WERI-Rb-1 (cell line): ENCODE measurements around the gene C2CD4D.

Source experiments
- DNase-seq: peaks from one replicate; pipeline ENCODE4 v3.0.0-alpha.2; 2020
- H3K27ac ChIP-seq: fragments of 250-450 bp; sonication (Bioruptor Pico); 2 replicates; pipeline ENCODE4 v1.5.1; 2020; ENCODE audit warnings: mild to moderate bottlenecking, moderate library complexity
- H3K27me3 ChIP-seq: fragments of 250-450 bp; sonication (Bioruptor Pico); 2 replicates; pipeline ENCODE4 v1.5.1; 2021; ENCODE audit warnings: mild to moderate bottlenecking, low read depth, moderate library complexity; ENCODE audit not compliant: insufficient read depth, severe bottlenecking
- H3K36me3 ChIP-seq: fragments of 250-450 bp; sonication (Bioruptor Pico); 2 replicates; pipeline ENCODE4 v1.5.1; 2020; ENCODE audit warnings: mild to moderate bottlenecking, moderate library complexity
- H3K4me3 ChIP-seq: 2 replicates; pipeline ENCODE4 v1.5.1; 2011; ENCODE audit warnings: low read depth, mild to moderate bottlenecking, control low read depth, low read length
- H3K9me3 ChIP-seq: fragments of 250-450 bp; sonication (Bioruptor Pico); 2 replicates; pipeline ENCODE4 v1.5.1; 2021; ENCODE audit warnings: mild to moderate bottlenecking, moderate library complexity; ENCODE audit not compliant: severe bottlenecking
- CTCF ChIP-seq: IDR thresholded peaks from 2 replicates; pipeline ENCODE4 v1.5.1; 2011; ENCODE audit warnings: low read depth, mild to moderate bottlenecking, control low read depth, inconsistent platforms, low read length

Gene C2CD4D

DNA sequence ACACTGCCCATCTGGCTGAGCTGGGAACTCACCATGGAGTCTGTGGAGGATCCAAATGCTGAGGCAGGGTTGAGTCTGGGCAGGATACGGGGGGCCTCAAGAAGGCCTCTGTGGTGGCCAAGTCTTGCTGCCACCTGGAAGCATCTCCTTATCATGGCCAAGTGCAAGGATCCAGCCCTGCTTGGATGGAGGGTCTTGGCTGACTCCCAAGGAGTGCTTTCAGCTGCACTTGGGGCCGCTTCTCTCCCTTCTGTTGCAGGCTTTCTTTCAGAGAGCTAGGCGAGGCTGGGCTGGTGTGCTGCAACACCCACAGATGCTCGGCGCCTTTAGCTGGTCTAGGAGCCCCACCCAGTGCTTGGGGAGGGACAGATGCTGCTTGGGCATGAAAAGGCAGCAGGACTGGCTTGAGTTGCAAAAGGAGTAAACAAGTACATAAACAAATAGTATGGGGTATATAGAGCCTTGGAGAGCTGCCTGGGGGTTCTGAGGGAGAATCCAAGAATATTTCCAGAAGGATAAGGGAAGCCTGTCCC lies 13.9 kb upstream of the C2CD4D start, which contains the start of gene THEM5:
THEM5 (minus strand) TSS at position 302 of the 533 bp plus-strand sequence; CDS start at position 155, 147 bp downstream.
- DNase-seq: no peak
- H3K36me3 ChIP-seq: no peaks in the 10 kb centered on the region
- no peak within 1 kb of the TSS for H3K27ac ChIP-seq
- H3K4me3 ChIP-seq: no peak within 1 kb of the TSS
- H3K9me3 ChIP-seq: no peaks in the 10 kb centered on the region
- no peak for TF ChIP-seq CTCF
- no peaks in the 10 kb centered on the region for H3K27me3 ChIP-seq

DNA sequence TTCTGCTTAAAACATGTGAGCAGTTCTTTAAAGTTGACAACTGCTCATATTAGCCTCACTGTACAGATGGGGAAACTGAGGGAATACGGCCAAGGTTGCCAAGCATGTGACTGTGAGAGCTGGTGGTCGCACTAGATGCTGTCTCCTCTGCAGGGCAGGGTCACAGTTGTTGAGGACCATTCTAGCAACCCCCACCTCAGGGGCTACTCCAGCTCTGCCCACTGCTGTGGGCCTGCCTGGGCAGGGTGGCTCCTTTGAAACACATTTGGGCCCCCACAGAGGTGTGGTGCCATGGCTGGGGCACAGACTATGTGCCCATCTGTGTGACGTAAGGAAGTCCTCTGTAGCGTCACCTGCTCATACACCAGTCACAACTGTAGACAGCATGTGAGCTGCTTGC lies 13.1 kb upstream of the C2CD4D start:
- Histone ChIP-seq H3K36me3 (no peaks in the 10 kb centered on the region), H3K9me3 (no peaks in the 10 kb centered on the region), H3K27ac (no peak overlapping the region), H3K27me3 (no peaks in the 10 kb centered on the region), H3K4me3 (no peak overlapping the region)
- DNase-seq: no peak
- no peak for TF ChIP-seq CTCF

GRCh38 chr1:151851886-151852285 lies 12.3 kb upstream of the C2CD4D start:
- Histone ChIP-seq H3K27me3 (no peaks in the 10 kb centered on the region), H3K4me3 (no peak overlapping the region), H3K27ac (no peak overlapping the region), H3K36me3 (no peaks in the 10 kb centered on the region), H3K9me3 (no peaks in the 10 kb centered on the region)
- no peak for DNase-seq
- TF ChIP-seq CTCF: no peak

DNA sequence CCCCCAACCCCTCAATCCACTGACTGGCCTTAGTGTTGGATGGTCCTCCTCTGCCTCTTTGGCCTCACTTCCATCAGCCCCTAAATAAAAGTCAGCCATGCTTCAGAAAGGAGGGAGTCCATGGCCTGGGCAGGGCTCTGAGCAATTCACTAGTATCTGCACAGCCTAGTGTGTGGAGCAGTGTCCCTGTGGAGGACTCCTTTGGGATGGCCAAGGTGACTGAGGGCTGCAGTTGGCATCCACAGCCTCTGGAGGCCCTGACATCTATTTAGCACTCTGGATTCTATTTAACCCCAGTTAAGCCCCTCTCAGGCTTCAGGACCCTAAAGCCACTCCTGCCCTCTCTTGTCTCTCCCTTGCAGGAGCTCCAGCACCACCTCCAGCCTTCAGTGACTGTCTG lies 10.3 kb upstream of the C2CD4D start:
- TF ChIP-seq CTCF: no peak
- H3K27ac ChIP-seq: no peak overlapping the region
- H3K36me3 ChIP-seq: no peaks in the 10 kb centered on the region
- no peak for DNase-seq
- H3K27me3 ChIP-seq: no peaks in the 10 kb centered on the region
- H3K4me3 ChIP-seq: no peak overlapping the region
- no peaks in the 10 kb centered on the region for H3K9me3 ChIP-seq

GRCh38 chr1:151849126-151849525 lies 9.5 kb upstream of the C2CD4D start:
- Histone ChIP-seq H3K9me3 (no peaks in the 10 kb centered on the region), H3K27ac (no peak overlapping the region), H3K4me3 (no peak overlapping the region), H3K36me3 (no peaks in the 10 kb centered on the region), H3K27me3 (no peaks in the 10 kb centered on the region)
- DNase-seq: no peak
- TF ChIP-seq CTCF: no peak
